ENCODE measurements around the gene NCK2. TPM values are rescaled to one million over a fixed set of nuclear protein-coding genes. Genes with fewer than 3 reads are reported as not detected.

Gene NCK2
- total and polyA plus RNA-seq, 4 donors: 19.3 to 54.4 (median 33.9) TPM

DNA sequence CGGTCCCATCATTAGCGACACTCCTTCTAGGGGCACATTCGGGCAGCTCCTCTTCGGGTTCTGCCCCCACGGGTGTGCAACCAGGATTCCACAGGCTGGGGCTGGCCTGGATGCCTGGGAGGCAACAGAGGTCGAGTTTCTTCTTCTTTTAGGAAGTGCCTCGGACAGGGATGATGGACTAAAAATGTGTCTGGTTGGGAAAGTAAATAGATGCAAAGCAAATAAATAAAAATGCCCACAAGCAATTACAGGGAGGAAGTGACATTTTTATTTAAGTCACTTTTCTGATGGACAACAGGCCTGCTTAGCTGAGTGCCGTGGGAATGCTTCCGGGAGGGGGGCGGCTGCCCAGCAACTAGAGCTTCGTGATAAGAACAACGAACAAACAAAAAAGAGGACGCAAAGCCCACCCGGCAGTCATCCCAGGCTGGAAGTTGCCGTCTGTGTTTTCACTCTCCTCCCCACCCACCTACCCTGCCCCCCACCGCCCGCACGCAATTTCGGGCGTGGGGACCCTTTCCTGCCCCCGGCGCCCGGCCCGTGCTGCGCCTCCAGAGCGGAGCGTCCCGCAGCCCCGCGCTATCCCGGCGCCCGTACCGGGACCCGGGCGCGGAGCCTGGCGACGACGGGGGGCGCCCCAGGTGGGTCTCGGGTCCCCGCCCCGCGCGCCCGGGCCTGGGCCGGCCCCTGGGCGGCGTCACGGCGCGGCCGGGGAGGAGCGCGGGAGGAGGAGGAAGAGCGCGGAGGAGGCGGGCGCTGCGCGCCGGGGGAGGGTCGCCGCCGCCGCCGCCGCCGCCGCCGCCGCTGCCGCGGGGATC lies 412 bp upstream of the NCK2 start:
- DNase-seq (peak; percentile 80 to 88 (median 82)), ATAC-seq (ENCODE audit: insufficient read depth, low FRiP score) (peak; percentile 88)
- Histone ChIP-seq H3K9ac (ENCODE audit: insufficient read depth in 1 of 2, low read length in 2 of 2) (peak overlapping the region in 1 of 2 donors; percentile 7), H3K27me3 (ENCODE audit: control insufficient read depth in 3 of 3, insufficient read depth in 3 of 3, low read length in 2 of 3) (no peaks in the 10 kb centered on the region), H3K4me1 (ENCODE audit: control insufficient read depth in 5 of 5, insufficient read depth in 5 of 5, low read length in 5 of 5) (peaks cover 4 to 29% (median 15%) of the 10 kb centered on the region in 5 donors), H3K36me3 (ENCODE audit: control insufficient read depth in 4 of 4, insufficient read depth in 4 of 4, low read length in 4 of 4) (peaks cover 0 to 3% (median 0%) of the 10 kb centered on the region in 4 donors), H3K9me3 (ENCODE audit: control insufficient read depth in 4 of 4, insufficient read depth in 3 of 4, low read length in 3 of 4) (no peaks in the 10 kb centered on the region), H3K27ac (ENCODE audit: low read depth in 1 of 2, low read length in 1 of 2) (peak overlapping the region; percentile 75 to 89), H3K4me3 (peak overlapping the region; percentile 84)
- 3 to 8% methylated on average over 34 to 75 of the region's 75 CpGs for WGBS, 2 donors
- TF ChIP-seq, protein P1, sequence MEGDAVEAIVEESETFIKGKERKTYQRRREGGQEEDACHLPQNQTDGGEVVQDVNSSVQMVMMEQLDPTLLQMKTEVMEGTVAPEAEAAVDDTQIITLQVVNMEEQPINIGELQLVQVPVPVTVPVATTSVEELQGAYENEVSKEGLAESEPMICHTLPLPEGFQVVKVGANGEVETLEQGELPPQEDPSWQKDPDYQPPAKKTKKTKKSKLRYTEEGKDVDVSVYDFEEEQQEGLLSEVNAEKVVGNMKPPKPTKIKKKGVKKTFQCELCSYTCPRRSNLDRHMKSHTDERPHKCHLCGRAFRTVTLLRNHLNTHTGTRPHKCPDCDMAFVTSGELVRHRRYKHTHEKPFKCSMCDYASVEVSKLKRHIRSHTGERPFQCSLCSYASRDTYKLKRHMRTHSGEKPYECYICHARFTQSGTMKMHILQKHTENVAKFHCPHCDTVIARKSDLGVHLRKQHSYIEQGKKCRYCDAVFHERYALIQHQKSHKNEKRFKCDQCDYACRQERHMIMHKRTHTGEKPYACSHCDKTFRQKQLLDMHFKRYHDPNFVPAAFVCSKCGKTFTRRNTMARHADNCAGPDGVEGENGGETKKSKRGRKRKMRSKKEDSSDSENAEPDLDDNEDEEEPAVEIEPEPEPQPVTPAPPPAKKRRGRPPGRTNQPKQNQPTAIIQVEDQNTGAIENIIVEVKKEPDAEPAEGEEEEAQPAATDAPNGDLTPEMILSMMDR (IDR thresholded peaks at IDR 0.05; ENCODE audit: control extremely low read depth, extremely low read depth): no peak

DNA sequence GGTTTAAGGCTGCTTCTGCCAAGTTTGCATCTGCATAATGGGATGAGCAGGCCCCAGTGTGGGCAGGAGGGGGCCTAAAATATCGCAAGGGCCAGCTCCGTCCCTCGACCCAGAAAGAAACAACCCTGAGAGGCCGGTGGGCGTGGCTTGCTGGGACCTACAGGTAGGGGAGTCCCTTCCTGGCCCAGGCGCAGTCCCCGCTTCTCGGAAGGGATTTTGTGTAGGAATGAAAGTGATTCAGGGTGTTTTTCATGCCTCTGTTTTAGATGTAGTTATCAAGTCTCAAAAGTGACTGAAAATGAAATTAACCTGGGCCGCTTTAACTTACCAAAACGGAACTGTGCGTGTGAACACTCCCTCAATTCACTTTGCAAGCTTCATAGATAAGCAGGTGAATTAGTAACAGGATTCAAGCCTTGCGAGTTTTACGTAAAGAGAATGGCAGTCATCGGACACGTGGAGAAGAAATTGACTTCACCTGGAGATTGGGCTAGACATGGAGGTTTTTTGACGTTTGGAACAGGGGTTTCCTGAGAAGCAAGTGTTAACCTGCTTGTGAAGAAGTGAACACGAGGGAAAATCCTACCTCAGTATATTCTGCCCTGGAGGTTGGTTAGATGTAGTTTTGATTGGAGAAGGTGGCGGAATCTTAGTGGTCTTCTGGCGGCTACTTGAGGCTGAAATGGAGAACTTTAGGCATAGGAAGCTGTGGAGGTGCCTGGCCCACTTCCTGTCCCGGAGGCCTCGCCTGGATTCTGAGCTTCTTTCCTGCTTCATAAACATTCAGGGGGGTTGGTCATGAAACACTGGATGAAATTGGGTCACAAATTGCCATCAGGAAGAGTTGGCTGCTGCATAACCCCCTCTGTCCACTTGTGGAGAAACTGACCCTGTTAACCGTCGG lies 1.7 kb downstream of the NCK2 start:
- peaks cover 9 to 29% (median 15%) of the 10 kb centered on the region in 5 donors for H3K4me1 ChIP-seq (ENCODE audit: control insufficient read depth in 5 of 5, insufficient read depth in 5 of 5, low read length in 5 of 5)
- peaks cover 0 to 3% (median 1%) of the 10 kb centered on the region in 4 donors for H3K36me3 ChIP-seq (ENCODE audit: control insufficient read depth in 4 of 4, insufficient read depth in 4 of 4, low read length in 4 of 4)
- DNase-seq (peak; percentile 52 to 58 (median 57)), ATAC-seq (ENCODE audit: insufficient read depth, low FRiP score) (no peak)
- 18 to 31% methylated on average over 23 of the region's 23 CpGs for WGBS, 2 donors
- peak overlapping the region; percentile 84 for H3K4me3 ChIP-seq
- peak overlapping the region; percentile 65 to 74 for H3K9ac ChIP-seq (ENCODE audit: insufficient read depth in 1 of 2, low read length in 2 of 2)
- TF ChIP-seq, protein P1 (IDR thresholded peaks at IDR 0.05; ENCODE audit: control extremely low read depth, extremely low read depth): no peak
- no peaks in the 10 kb centered on the region for H3K9me3 ChIP-seq (ENCODE audit: control insufficient read depth in 4 of 4, insufficient read depth in 3 of 4, low read length in 3 of 4)
- no peaks in the 10 kb centered on the region for H3K27me3 ChIP-seq (ENCODE audit: control insufficient read depth in 3 of 3, insufficient read depth in 3 of 3, low read length in 2 of 3)
- peak overlapping the region in 1 of 2 donors; percentile 38 for H3K27ac ChIP-seq (ENCODE audit: low read depth in 1 of 2, low read length in 1 of 2)

GRCh38 chr2:105747254-105747894 lies 2.7 kb downstream of the NCK2 start:
- TF ChIP-seq, protein P1 (IDR thresholded peaks at IDR 0.05; ENCODE audit: control extremely low read depth, extremely low read depth): no peak
- peaks cover 9 to 29% (median 15%) of the 10 kb centered on the region in 5 donors for H3K4me1 ChIP-seq (ENCODE audit: control insufficient read depth in 5 of 5, insufficient read depth in 5 of 5, low read length in 5 of 5)
- peaks cover 0 to 5% (median 2%) of the 10 kb centered on the region in 4 donors for H3K36me3 ChIP-seq (ENCODE audit: control insufficient read depth in 4 of 4, insufficient read depth in 4 of 4, low read length in 4 of 4)
- H3K27me3 ChIP-seq (ENCODE audit: control insufficient read depth in 3 of 3, insufficient read depth in 3 of 3, low read length in 2 of 3): no peaks in the 10 kb centered on the region
- peak overlapping the region in 1 of 2 donors; percentile 39 for H3K9ac ChIP-seq (ENCODE audit: insufficient read depth in 1 of 2, low read length in 2 of 2)
- no peak for ATAC-seq (ENCODE audit: insufficient read depth, low FRiP score)
- H3K27ac ChIP-seq (ENCODE audit: low read depth in 1 of 2, low read length in 1 of 2): no peak overlapping the region
- DNase-seq: no peak
- H3K9me3 ChIP-seq (ENCODE audit: control insufficient read depth in 4 of 4, insufficient read depth in 3 of 4, low read length in 3 of 4): no peaks in the 10 kb centered on the region
- no peak overlapping the region for H3K4me3 ChIP-seq
- WGBS, 2 donors: 67 to 83% methylated on average over 13 of the region's 13 CpGs
